K562 (cell line): Measurements from ENCODE around the gene NR3C2. TPM values are rescaled to one million over a fixed set of nuclear protein-coding genes. Genes with fewer than 3 reads are reported as not detected.

ENCODE experiments used
- FIP1L1 ChIP-seq: fragments of 200-400 bp; formaldehyde crosslinking; IDR thresholded peaks from 2 replicates; pipeline ENCODE4 v1.6.1; 2018; ENCODE audit warnings: mild to moderate bottlenecking, low read depth, low read length; ENCODE audit not compliant: poor library complexity, severe bottlenecking
- FOXJ3 ChIP-seq: sonication (generic); formaldehyde crosslinking; IDR thresholded peaks from 2 replicates; pipeline ENCODE4 v1.4.0; 2020; ENCODE audit warnings: mild to moderate bottlenecking, missing genetic modification reagents
- RBM15 ChIP-seq: fragments of 200-400 bp; formaldehyde crosslinking; IDR thresholded peaks from 2 replicates; pipeline ENCODE4 v1.6.1; 2018; ENCODE audit warnings: mild to moderate bottlenecking, low read length, moderate library complexity; ENCODE audit not compliant: insufficient read depth
- SMARCC2 ChIP-seq: fragments of 450-650 bp; IDR thresholded peaks from 2 replicates; pipeline ENCODE4 v1.6.1; 2017; ENCODE audit warnings: antibody characterized with exemption, moderate library complexity, mild to moderate bottlenecking, low read depth
- THRA ChIP-seq: fragments of 450-650 bp; IDR thresholded peaks from 2 replicates; pipeline ENCODE4 v1.6.1; 2017; ENCODE audit warnings: mild to moderate bottlenecking, moderate library complexity
- ZBED1 ChIP-seq: IDR thresholded peaks from 2 replicates; pipeline ENCODE4 v1.6.1; 2014
- ZBTB17 ChIP-seq: fragments of 450-650 bp; formaldehyde crosslinking; IDR thresholded peaks from 2 replicates; pipeline ENCODE4 v1.4.0; 2020; ENCODE audit warnings: mild to moderate bottlenecking
- ZNF639 ChIP-seq, 2 experiments: fragments of 200-800 bp in 1 of 2; sonication (Bioruptor generic) in 1 of 2; sonication (generic) in 1 of 2; formaldehyde crosslinking in 1 of 2; IDR thresholded peaks in 1 of 2; conservative IDR thresholded peaks in 1 of 2; 2 replicates each; pipeline versions ENCODE4 v1.5.0 to v1.6.1; 2016 to 2020; ENCODE audit warnings: missing compliant biosample characterization in 1 of 2, missing genetic modification characterization in 1 of 2, missing genetic modification reagents in 1 of 2
- polyA plus RNA-seq, 8 experiments: library from polyadenylated mRNA; depleted of rRNA in 4 of 8; stranded (reverse) in 5 of 8; unstranded in 3 of 8; fragments of >200 nt; fragmentation: Nextera tagmentation in 2 of 8; fragmentation: Illumina TruSeq in 1 of 8; extraction: Ambion mirVana in 2 of 8; extraction: Trizol in 1 of 8; gene quantifications; 2 replicates each; pipeline versions ENCODE4 v1.2.1 to v1.2.3, GENCODE V29; 2011 to 2014; ENCODE audit warnings: inconsistent platforms in 1 of 8, missing spikeins in 1 of 8
- total RNA-seq, 7 experiments: library from RNA; depleted of rRNA in 6 of 7; stranded (reverse); fragments of >200 nt in 6 of 7; fragmentation: Illumina TruSeq in 2 of 7; extraction: Trizol in 2 of 7; gene quantifications; 2 replicates each; pipeline versions ENCODE4 v1.2.1 to v1.2.3, GENCODE V29; 2011 to 2021; ENCODE audit warnings: low replicate concordance in 1 of 7
- TF ChIP-seq, protein P1 (sequence below): fragments of 450-650 bp; IDR thresholded peaks from 2 replicates; pipeline ENCODE4 v1.6.1; 2016; ENCODE audit warnings: low read depth
- TF ChIP-seq, protein P2 (sequence below): fragments of 250-450 bp; sonication (Bioruptor Pico); IDR thresholded peaks from 2 replicates; pipeline ENCODE4 v1.4.0; 2020

Gene NR3C2
- total and polyA plus RNA-seq, 9 of the 15 experiments (the other 6 are each of a cell fraction or from before 2014, with no cell fraction given), result 0.01 to 0.28 (median 0.16) TPM; not detected in 2

DNA sequence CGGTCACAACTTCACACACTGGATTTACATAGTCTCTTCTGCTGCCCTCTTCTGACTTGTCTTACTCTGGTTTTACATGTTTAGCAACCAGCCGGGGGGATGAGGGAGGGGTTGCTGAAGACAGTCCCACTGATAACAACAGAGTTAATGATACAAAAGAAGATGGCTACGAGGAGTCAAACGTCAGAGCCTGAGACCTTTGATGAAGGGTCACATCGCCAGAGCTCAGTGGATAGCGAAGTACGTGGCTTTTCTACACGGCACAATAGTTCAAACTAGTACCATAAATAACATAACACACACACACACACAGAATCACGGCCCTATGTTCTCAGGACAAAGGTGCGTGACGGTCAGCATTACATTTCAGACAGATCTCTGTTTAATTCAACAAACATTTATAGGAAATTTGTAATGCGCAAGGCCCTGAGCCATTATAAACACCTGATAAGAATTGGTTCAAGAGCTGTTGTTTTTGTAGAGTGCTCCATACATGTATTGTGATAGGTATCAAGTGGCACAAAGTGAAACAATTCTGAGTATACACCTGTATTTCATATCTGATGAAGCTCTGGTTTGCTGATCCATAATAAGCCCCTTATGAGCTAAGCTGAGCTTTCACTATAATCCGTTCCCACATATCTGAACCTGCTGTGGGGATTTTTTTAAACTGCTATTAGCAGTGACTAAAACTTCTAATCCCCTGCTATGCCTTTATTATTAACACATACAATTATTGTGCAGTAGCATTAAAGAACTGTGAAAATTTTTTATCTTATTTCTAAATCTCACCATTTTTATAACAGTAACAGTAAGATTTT lies 100.0 kb downstream of the NR3C2 start (continued):
- TF ChIP-seq THRA, result no peak
- TF ChIP-seq RBM15, result no peak
- TF ChIP-seq ZBTB17 (CRISPR knock-in tag), result no peak
- no peak for TF ChIP-seq FOXJ3 (CRISPR knock-in tag)
- TF ChIP-seq, protein P1, sequence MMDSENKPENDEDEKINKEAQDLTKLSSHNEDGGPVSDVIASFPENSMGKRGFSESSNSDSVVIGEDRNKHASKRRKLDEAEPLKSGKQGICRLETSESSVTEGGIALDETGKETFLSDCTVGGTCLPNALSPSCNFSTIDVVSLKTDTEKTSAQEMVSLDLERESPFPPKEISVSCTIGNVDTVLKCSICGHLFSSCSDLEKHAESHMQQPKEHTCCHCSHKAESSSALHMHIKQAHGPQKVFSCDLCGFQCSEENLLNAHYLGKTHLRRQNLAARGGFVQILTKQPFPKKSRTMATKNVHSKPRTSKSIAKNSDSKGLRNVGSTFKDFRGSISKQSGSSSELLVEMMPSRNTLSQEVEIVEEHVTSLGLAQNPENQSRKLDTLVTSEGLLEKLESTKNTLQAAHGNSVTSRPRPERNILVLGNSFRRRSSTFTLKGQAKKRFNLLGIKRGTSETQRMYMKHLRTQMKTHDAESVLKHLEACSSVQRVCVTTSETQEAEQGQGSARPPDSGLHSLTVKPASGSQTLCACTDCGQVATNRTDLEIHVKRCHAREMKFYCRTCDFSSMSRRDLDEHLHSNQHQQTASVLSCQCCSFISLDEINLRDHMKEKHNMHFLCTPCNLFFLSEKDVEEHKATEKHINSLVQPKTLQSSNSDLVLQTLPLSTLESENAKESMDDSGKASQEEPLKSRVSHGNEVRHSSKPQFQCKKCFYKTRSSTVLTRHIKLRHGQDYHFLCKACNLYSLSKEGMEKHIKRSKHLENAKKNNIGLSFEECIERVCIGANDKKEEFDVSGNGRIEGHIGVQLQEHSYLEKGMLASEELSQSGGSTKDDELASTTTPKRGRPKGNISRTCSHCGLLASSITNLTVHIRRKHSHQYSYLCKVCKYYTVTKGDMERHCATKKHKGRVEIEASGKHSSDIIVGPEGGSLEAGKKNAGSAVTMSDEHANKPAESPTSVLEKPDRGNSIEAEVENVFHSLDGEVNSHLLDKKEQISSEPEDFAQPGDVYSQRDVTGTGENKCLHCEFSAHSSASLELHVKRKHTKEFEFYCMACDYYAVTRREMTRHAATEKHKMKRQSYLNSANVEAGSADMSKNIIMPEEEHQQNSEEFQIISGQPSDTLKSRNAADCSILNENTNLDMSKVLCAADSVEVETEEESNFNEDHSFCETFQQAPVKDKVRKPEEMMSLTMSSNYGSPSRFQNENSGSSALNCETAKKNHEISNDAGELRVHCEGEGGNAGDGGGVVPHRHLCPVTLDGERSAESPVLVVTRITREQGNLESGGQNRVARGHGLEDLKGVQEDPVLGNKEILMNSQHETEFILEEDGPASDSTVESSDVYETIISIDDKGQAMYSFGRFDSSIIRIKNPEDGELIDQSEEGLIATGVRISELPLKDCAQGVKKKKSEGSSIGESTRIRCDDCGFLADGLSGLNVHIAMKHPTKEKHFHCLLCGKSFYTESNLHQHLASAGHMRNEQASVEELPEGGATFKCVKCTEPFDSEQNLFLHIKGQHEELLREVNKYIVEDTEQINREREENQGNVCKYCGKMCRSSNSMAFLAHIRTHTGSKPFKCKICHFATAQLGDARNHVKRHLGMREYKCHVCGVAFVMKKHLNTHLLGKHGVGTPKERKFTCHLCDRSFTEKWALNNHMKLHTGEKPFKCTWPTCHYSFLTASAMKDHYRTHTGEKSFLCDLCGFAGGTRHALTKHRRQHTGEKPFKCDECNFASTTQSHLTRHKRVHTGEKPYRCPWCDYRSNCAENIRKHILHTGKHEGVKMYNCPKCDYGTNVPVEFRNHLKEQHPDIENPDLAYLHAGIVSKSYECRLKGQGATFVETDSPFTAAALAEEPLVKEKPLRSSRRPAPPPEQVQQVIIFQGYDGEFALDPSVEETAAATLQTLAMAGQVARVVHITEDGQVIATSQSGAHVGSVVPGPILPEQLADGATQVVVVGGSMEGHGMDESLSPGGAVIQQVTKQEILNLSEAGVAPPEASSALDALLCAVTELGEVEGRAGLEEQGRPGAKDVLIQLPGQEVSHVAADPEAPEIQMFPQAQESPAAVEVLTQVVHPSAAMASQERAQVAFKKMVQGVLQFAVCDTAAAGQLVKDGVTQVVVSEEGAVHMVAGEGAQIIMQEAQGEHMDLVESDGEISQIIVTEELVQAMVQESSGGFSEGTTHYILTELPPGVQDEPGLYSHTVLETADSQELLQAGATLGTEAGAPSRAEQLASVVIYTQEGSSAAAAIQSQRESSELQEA, result no peak
- TF ChIP-seq ZNF639 (CRISPR knock-in tag; conservative IDR thresholded peaks at IDR 0.05 in 1 of 2, IDR thresholded peaks at IDR 0.05 in 1 of 2), result no peak
- TF ChIP-seq, protein P2, sequence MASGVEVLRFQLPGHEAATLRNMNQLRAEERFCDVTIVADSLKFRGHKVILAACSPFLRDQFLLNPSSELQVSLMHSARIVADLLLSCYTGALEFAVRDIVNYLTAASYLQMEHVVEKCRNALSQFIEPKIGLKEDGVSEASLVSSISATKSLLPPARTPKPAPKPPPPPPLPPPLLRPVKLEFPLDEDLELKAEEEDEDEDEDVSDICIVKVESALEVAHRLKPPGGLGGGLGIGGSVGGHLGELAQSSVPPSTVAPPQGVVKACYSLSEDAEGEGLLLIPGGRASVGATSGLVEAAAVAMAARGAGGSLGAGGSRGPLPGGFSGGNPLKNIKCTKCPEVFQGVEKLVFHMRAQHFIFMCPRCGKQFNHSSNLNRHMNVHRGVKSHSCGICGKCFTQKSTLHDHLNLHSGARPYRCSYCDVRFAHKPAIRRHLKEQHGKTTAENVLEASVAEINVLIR, result no peak
- TF ChIP-seq ZBED1, result no peak
- TF ChIP-seq FIP1L1, result no peak
- TF ChIP-seq SMARCC2, result no peak
